ENCODE measurements around the gene DNAJB13. TPM values are rescaled to one million over a fixed set of nuclear protein-coding genes. Genes with fewer than 3 reads are reported as not detected.
A peak's percentile ranks its signal among the peaks of the same experiment; 100 is the strongest.

The DNAJB13 gene
- total and polyA plus RNA-seq, 2 donors (not counting 1 experiment from before 2014, with no cell fraction given) = 0.15 to 0.27 TPM

DNA sequence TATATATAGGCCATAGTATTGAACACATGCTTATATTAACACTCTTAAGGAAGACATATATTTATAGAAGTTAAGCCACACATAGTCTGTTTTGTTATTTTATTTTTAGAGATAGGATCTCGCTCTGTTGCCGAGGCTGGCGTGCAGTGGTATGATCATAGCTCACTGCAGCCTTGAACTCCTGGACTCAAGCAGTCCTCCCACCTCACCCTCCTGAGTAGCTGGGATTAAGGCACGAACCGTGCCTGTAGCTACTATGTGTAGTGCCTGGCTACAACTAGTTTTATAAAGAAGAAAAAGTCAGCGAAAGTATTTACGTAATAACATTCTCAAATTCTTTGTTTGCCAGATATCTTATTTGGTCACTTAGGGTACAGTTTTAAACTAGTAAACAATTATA is 37.4 kb downstream of the DNAJB13 start:
- H3K27me3 Mint-ChIP-seq = no peaks in the 10 kb centered on the region
- Histone ChIP-seq H3K9ac (ENCODE audit: low read length) (no peak overlapping the region), H3K79me2 (ENCODE audit: control insufficient read depth, insufficient read depth, low read length) (peaks cover 8% of the 10 kb centered on the region), H3K4me3 (ENCODE audit: control extremely low read depth in 1 of 5, extremely low read depth in 1 of 5, insufficient read depth in 1 of 5, low read depth in 2 of 5, low read length in 4 of 5) (no peak overlapping the region), H2AFZ (ENCODE audit: insufficient read depth, low read depth, low read length, poor library complexity, severe bottlenecking) (no peak overlapping the region), H3K4me2 (replicated peaks; ENCODE audit: low read depth, low read length, poor library complexity, severe bottlenecking) (no peak overlapping the region), H3K36me3 (replicated peaks in 1 of 2; ENCODE audit: control extremely low read depth in 1 of 2, control insufficient read depth in 1 of 2, extremely low read depth in 1 of 2, insufficient read depth in 2 of 2, low read length in 1 of 2) (no peaks in the 10 kb centered on the region), H3K27me3 (replicated peaks in 1 of 4; ENCODE audit: control extremely low read depth in 1 of 4, control insufficient read depth in 3 of 4, insufficient read depth in 4 of 4, low read length in 3 of 4) (no peaks in the 10 kb centered on the region), H3K9me3 (ENCODE audit: control extremely low read depth in 1 of 3, control insufficient read depth in 2 of 3, insufficient read depth in 1 of 3, low read length in 2 of 3) (peaks cover 0 to under 1% (median 0%) of the 10 kb centered on the region in 3 donors), H3K4me1 (ENCODE audit: control insufficient read depth in 2 of 2, insufficient read depth in 2 of 2, low read length in 2 of 2) (peaks cover 37 to 51% of the 10 kb centered on the region in 2 donors), H3K27ac (ENCODE audit: low read length in 2 of 2) (no peak overlapping the region), H4K20me1 (ENCODE audit: control insufficient read depth, insufficient read depth, low read length, poor library complexity, severe bottlenecking) (no peaks in the 10 kb centered on the region)
- peaks cover 47% of the 10 kb centered on the region for H3K4me1 Mint-ChIP-seq
- no CpG with 5 or more reads among the region's 7 CpGs for WGBS (ENCODE audit: insufficient coverage)
- ATAC-seq (ENCODE audit: low read depth) = no peak
- no peak overlapping the region for H3K4me3 Mint-ChIP-seq
- TF ChIP-seq, protein P1, sequence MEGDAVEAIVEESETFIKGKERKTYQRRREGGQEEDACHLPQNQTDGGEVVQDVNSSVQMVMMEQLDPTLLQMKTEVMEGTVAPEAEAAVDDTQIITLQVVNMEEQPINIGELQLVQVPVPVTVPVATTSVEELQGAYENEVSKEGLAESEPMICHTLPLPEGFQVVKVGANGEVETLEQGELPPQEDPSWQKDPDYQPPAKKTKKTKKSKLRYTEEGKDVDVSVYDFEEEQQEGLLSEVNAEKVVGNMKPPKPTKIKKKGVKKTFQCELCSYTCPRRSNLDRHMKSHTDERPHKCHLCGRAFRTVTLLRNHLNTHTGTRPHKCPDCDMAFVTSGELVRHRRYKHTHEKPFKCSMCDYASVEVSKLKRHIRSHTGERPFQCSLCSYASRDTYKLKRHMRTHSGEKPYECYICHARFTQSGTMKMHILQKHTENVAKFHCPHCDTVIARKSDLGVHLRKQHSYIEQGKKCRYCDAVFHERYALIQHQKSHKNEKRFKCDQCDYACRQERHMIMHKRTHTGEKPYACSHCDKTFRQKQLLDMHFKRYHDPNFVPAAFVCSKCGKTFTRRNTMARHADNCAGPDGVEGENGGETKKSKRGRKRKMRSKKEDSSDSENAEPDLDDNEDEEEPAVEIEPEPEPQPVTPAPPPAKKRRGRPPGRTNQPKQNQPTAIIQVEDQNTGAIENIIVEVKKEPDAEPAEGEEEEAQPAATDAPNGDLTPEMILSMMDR (IDR thresholded peaks at IDR 0.05) = no peak
- no peak for TF ChIP-seq EZH2 (IDR thresholded peaks at IDR 0.05; ENCODE audit: borderline replicate concordance, insufficient read depth, low read depth, low read length, poor library complexity, severe bottlenecking)
- intact Hi-C loops (cut with micrococcal nuclease) = no loop called here
- H3K9me3 Mint-ChIP-seq (ENCODE audit: insufficient read depth) = no peaks in the 10 kb centered on the region
- no peak overlapping the region for H3K27ac Mint-ChIP-seq
- DNase-seq = no peak
- CTCF ChIA-PET = interaction anchor here (1.1 to 1.5 kb wide), 3 partner anchors 8 to 25 kb away, joined by 3 to 5 read pairs (median 3); no protein-coding TSS in a partner anchor
- POLR2A ChIA-PET = no interaction called here

DNA sequence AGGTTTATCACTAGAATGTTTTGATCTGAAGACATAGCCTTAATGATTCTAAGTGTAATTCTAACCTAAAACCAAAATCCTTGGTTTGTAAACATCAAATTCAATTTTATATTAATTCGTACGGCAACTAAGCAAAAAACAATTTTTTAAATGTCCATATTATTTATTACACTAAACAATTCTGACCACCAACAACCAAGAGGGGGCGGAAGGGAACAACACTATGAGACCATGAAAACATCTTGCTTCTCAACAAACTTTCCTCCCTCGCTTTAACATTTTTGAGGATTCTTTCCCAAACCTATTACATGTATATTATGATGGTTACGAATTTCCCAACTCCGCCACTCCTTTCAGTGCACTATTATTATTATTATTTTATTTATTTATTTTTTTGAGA is 38.3 kb downstream of the DNAJB13 start:
- Mint-ChIP-seq H3K4me3 (no peak overlapping the region), H3K27me3 (no peaks in the 10 kb centered on the region), H3K9me3 (ENCODE audit: insufficient read depth) (no peaks in the 10 kb centered on the region), H3K4me1 (peaks cover 45% of the 10 kb centered on the region), H3K27ac (no peak overlapping the region)
- peaks cover 11% of the 10 kb centered on the region for H3K79me2 ChIP-seq (ENCODE audit: control insufficient read depth, insufficient read depth, low read length)
- peaks cover 0 to 4% (median 0%) of the 10 kb centered on the region in 3 donors for H3K9me3 ChIP-seq (ENCODE audit: control extremely low read depth in 1 of 3, control insufficient read depth in 2 of 3, insufficient read depth in 1 of 3, low read length in 2 of 3)
- no peak overlapping the region for H2AFZ ChIP-seq (ENCODE audit: insufficient read depth, low read depth, low read length, poor library complexity, severe bottlenecking)
- peaks cover 38 to 51% of the 10 kb centered on the region in 2 donors for H3K4me1 ChIP-seq (ENCODE audit: control insufficient read depth in 2 of 2, insufficient read depth in 2 of 2, low read length in 2 of 2)
- no peak overlapping the region for H3K4me3 ChIP-seq (ENCODE audit: control extremely low read depth in 1 of 5, extremely low read depth in 1 of 5, insufficient read depth in 1 of 5, low read depth in 2 of 5, low read length in 4 of 5)
- no peak for ATAC-seq (ENCODE audit: low read depth)
- TF ChIP-seq, protein P1 (IDR thresholded peaks at IDR 0.05) = peak; percentile 22
- no peak for TF ChIP-seq EZH2 (IDR thresholded peaks at IDR 0.05; ENCODE audit: borderline replicate concordance, insufficient read depth, low read depth, low read length, poor library complexity, severe bottlenecking)
- H3K9ac ChIP-seq (ENCODE audit: low read length) = no peak overlapping the region
- ChIA-PET CTCF (interaction anchor here (0.6 to 2.2 kb wide), 7 partner anchors 9 to 100 kb away, joined by 3 to 6 read pairs (median 3); no protein-coding TSS in a partner anchor), POLR2A (no interaction called here)
- H4K20me1 ChIP-seq (ENCODE audit: control insufficient read depth, insufficient read depth, low read length, poor library complexity, severe bottlenecking) = no peaks in the 10 kb centered on the region
- DNase-seq = peak; percentile 45
- no peaks in the 10 kb centered on the region for H3K36me3 ChIP-seq (replicated peaks in 1 of 2; ENCODE audit: control extremely low read depth in 1 of 2, control insufficient read depth in 1 of 2, extremely low read depth in 1 of 2, insufficient read depth in 2 of 2, low read length in 1 of 2)
- WGBS (ENCODE audit: insufficient coverage) = 100% methylated on average over 2 of the region's 6 CpGs
- no peak overlapping the region for H3K4me2 ChIP-seq (replicated peaks; ENCODE audit: low read depth, low read length, poor library complexity, severe bottlenecking)
- H3K27ac ChIP-seq (ENCODE audit: low read length in 2 of 2) = no peak overlapping the region
- intact Hi-C loops (cut with micrococcal nuclease) = no loop called here
- no peaks in the 10 kb centered on the region for H3K27me3 ChIP-seq (replicated peaks in 1 of 4; ENCODE audit: control extremely low read depth in 1 of 4, control insufficient read depth in 3 of 4, insufficient read depth in 4 of 4, low read length in 3 of 4)
